ENCODE results near the gene IQGAP1.
"Not testable (repeated sequence)": the region's sequence is repeated elsewhere in the genome, so short reads cannot be mapped to it uniquely, and the experiment has no call there.

The IQGAP1 gene

DNA sequence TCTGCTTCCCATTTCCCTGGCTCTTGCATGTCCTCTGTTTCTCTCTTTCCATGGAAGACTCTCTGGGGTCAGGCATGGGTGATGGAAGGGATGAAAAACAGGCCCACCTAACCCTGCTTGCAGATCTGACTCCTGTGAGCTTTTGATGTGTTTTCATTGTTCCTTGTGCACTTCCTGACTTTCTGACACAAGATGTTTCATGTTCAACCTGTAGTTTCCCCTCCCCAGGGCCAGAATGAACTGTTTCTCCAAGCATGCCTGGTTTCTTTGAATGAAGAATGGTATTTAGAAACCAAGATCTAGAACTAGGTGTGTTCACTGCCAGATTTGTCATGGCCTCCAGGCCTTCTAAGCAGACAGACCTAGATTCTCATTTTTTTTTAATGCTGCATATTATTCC, 105.6 kb downstream of the IQGAP1 start:
- no peak for DNase-seq

DNA sequence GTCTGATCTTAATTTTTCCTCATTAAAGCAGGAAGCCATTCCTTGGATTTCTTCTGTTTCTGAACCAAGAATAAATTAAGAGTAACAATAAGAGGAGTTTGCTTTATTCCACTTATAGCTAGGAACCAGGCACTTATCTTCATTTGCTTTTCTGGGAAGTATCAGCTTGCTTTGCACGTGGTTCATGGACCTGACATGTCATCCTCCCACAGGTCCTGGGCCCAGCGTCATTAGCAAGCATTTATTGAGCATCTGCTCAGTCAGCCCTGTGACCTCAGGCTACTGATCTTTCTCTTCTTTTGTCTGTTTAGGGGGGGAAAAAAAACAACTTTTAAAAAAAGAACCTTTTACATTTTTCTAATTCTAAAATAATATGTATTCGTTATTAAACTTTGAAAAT, 107.0 kb downstream of the IQGAP1 start:
- no peak for DNase-seq

DNA sequence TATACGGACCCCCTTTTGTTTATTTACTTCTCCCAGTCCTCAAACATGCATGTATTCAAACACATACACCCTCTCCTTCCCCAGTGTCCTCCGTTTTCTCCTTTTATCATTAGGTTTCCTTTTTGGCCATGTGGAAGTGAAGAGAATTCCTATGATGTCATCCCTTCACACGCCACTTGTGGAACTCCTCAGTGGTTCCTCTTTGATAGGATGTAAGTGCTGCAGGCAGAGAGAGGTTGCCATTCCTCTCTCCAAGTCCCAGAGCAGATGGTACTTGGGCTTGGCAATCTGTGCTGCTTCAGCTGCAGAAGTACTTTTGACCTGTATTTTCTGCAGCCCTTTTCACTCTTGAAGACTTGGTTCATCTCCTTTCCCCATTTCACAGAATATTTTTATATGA, 108.7 kb downstream of the IQGAP1 start:
- no peak for DNase-seq

DNA sequence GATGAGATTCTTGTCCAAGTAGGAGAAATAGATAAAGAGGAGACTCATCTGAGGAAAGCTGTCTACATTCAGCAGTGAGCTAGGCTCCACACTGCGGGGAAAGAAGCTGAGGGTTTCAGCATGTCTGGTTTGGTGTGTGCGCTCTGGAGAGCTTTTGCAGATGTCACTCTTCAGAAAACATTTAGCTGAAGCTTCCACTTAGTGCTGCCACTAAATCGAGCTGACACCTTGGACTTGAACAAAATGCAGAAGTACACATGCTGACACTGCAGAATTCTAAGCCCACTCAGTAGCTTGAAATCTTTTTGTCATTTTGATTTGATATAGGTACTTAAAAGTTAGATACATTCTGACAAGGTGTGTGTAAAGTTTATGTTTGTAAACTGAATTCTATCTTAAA, 109.3 kb downstream of the IQGAP1 start:
- DNase-seq: no peak

DNA sequence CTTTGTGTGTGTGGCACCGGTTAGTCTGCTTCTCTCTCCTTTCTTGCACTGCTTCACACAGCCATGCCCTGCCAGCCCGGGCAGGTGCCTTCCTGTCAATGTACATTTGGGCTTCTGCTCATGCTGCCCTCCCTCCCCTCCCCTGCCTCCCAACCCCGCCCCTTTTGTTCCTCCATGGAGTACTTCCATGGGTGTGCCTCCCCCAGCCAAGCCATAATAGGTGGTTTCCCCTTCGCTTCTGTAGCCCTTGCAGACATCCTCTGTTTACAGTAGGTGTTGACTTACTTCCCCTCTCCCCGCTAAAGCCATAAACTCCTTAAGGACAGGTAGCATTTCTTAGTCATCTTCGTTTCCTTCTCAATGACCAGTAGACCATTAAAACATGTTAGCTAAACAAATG, 109.9 kb downstream of the IQGAP1 start:
- DNase-seq: no peak

DNA sequence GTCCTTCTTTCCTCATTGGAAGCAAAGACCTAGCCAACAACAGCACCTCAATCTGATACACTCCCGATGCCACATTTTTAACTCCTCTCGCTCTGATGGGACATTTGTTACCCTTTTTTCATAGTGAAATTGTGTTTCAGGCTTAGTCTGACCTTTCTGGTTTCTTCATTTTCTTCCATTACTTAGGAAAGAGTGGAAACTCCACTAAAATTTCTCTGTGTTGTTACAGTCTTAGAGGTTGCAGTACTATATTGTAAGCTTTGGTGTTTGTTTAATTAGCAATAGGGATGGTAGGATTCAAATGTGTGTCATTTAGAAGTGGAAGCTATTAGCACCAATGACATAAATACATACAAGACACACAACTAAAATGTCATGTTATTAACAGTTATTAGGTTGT, 112.1 kb downstream of the IQGAP1 start:
- DNase-seq: no peak

DNA sequence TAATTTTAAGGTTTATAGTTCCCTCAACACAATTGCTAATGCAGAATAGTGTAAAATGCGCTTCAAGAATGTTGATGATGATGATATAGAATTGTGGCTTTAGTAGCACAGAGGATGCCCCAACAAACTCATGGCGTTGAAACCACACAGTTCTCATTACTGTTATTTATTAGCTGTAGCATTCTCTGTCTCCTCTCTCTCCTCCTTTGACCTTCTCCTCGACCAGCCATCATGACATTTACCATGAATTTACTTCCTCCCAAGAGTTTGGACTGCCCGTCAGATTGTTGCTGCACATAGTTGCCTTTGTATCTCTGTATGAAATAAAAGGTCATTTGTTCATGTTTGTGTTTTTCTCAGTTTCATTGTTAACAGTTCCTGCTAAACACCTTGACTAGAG, 113.9 kb downstream of the IQGAP1 start:
- DNase-seq: no peak

DNA sequence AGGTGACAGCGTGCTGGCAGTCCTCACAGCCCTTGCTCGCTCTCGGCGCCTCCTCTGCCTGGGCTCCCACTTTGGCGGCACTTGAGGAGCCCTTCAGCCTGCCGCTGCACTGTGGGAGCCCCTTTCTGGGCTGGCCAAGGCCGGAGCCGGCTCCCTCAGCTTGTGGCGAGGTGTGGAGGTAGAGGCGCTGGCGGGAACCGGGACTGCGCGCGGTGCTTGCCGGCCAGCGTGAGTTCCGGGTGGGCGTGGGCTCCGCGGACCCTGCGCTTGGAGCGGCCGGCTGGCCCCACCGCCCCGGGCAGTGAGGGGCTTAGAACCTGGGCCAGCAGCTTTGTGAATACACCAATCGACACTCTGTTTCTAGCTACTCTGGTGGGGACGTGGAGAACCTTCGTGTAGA, 122.7 kb downstream of the IQGAP1 start:
- DNase-seq: not testable (repeated sequence)

DNA sequence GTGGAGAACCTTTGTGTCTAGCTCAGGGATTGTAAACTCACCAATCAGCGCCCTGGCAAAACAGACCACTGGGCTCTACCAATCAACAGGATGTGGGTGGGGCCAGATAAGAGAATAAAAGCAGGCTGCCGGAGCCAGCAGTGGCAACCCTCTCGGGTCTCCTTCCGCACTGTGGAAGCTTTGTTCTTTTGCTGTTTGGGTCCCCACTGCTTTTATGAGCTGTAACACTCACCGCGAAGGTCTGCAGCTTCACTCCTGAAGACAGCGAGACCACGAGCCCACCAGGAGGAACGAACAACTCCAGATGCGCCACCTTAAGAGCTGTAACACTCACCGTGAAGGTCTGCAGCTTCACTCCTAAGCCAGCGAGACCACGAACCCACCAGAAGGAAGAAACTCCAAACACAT, 123.2 kb downstream of the IQGAP1 start:
- peak; percentile 4 for DNase-seq

DNA sequence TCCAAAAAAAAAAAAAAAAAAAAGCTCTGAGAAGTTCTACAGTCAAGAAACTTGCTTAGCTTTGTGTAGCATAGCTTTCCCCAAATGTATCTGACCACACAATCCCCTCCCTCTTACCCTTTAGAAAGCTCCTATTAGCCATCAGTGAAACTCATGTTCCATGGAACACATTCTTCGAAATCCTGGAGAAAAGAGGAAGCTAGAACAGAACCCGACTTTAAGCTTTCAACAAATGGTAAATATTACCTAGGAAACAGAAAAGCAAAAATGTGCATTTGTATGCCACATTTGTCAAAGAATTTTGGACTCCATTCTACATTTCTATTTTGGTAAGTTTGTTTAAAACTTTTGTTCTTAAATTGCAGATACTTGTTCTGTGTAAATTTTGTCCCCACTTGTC, 124.2 kb downstream of the IQGAP1 start:
- no peak for DNase-seq

DNA sequence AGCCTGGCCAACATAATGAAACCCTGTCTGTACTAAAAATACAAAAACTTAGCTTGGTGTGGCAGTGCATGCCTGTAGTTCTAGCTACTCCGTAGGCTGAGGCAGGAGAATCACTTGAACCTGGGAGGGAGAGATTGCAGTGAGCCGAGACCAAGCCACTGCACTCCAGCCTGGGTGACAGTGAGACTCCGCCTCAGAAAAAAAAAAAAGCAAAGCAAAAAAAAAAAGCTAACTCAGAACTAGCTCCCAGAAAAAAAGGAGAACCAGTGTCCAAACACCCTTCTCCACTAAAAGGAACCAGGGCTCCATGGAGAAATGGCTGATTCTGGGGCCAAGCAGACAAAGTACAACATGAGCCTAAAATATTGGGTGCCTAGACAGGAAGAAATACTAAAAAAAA, 124.9 kb downstream of the IQGAP1 start:
- DNase-seq: no peak

DNA sequence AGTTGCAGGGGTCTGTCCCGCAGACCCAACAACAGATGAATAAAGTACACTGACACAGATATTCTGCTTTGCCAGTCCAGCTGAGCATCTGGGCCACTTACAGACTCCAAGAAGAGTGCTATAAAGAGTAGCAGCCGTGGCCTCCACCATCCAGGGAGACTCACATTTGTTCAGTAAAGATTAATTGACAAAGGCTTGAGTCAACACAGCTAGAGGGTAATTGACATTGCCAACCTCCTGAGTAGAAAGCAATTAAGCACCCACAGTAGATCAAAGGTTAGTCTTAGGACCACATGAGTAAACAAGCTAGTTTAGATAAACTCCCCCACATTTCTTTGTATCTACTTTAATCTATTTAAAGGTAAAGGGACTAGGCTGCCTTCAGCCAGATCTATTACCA, 125.4 kb downstream of the IQGAP1 start:
- no peak for DNase-seq

DNA sequence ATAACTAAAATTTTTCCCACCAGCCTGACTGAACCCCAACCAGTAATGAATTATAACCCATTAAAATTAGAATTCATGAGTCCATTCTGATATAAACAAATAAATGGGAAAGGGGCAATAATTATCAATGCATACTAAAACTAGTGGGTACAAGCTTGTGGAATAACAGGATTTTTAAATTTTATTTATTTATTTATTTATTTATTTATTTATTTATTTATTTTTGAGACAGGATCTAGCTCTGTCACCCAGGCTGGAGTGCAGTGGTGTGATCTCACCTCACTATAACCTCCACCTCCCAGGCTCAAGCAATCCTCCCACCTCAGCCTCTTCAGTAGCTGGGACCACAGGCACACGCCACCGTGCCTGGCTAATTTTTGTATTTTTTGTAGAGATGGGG, 125.9 kb downstream of the IQGAP1 start:
- not testable (repeated sequence) for DNase-seq

DNA sequence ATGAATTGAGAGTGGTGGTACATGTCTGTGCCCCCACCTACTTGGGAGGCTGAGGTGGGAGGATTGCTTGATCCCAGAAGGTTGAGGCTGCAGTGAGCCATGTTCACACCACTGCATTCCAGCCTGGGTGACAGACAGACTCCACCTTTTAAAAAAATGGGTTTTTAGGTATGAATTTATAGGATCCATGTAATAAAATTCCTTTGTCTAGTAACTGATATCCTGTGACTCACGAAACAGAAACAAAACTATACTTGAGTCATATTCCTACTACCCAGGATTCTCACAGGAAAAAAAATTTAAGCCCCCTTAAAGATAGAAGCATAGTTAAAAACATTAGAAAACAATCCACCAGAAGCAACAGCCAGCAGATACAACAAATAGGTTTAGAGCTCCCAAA, 131.6 kb downstream of the IQGAP1 start:
- DNase-seq: no peak

DNA sequence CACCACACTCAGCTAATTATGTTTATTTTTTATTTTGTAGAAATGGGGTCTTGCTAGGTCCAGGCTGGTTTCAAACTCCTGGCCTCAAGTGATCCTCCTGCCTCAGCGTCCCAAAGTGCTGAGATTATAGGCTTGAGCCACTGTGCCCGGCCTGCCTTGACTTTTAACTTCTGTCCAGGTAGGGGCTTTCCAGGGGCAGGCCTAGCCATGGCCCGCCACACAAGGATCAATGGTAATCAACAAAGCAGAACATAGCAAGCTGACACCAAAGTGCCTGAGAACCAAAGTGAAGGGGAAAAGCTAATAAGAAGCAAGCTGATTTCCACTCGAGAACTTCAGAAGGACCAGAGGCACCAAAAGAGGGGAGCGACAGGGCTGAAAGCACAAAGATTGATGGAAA, 132.3 kb downstream of the IQGAP1 start:
- no peak for DNase-seq

DNA sequence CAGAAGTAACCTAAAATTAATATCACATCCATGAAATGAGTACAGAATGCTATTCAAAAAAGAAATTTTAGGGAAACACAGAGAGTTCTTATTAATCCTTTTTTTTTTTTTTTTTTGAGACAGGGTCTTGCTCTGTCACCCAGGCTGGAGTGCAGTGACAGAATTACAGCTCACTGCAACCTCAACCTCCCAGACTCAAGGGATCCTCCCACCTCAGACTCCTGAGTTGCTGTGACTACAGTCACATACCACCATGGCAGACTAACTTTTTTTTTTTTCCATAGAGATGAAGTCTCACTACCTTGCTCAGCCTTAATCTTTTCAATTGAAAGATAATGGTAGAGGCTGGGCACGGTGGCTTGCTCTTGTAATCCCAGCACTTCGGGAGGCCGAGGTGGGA, 135.3 kb downstream of the IQGAP1 start:
- DNase-seq: no peak

DNA sequence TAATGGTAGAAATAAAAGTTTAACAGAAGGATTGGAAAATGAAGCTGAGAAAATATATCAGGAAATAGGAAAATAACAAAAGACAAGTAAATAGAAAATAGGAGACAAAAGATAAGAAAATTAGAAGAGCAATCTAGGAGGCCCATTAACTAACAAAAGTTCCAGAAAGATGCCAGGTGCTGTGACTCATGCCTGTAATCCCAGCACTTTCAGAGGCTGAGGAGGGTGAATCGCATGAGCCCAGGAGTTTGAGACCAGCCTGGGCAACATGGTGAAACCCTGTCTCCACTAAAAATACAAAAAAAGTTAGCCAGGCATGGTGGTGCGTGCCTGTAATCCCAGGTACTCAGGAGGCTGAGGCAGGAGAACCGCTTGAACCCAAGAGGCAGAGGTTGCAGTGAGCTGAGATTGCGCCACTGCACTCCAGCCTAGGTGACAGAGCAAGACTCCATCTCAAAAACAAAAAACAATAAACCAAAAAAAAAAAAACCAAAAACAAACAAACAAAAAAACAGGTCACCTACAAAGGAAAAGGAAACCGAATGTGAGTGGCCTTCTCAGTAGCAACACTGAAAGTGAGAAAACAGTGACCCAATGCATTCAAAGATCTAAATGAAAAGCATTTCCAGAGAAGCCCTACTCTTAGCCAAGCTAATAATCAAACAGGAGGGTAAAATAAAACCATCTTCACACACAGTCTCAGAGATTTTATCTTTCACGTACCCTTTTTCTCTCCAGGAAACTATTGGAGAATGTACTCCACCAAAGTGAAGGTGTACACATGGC, 136.2 kb downstream of the IQGAP1 start:
- DNase-seq: peak; percentile 11

DNA sequence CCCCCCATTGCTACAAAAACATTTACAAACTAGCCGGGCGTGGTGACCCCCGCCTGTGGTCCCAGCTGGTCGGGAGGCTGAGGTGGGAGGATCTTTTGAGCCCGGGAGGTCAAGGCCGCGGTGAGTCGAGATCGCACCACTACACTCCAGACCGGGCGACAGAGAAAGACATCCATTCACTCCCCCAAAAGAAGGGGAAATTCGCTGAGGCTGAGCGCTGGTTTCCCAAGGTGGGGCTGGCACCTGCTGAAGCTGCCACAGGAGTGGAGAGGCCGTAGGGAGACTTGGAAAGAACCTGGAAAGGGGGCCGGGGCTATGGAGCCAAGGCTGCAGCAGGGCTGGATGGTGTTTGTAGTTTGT, 140.9 kb downstream of the IQGAP1 start:
- DNase-seq: no peak

DNA sequence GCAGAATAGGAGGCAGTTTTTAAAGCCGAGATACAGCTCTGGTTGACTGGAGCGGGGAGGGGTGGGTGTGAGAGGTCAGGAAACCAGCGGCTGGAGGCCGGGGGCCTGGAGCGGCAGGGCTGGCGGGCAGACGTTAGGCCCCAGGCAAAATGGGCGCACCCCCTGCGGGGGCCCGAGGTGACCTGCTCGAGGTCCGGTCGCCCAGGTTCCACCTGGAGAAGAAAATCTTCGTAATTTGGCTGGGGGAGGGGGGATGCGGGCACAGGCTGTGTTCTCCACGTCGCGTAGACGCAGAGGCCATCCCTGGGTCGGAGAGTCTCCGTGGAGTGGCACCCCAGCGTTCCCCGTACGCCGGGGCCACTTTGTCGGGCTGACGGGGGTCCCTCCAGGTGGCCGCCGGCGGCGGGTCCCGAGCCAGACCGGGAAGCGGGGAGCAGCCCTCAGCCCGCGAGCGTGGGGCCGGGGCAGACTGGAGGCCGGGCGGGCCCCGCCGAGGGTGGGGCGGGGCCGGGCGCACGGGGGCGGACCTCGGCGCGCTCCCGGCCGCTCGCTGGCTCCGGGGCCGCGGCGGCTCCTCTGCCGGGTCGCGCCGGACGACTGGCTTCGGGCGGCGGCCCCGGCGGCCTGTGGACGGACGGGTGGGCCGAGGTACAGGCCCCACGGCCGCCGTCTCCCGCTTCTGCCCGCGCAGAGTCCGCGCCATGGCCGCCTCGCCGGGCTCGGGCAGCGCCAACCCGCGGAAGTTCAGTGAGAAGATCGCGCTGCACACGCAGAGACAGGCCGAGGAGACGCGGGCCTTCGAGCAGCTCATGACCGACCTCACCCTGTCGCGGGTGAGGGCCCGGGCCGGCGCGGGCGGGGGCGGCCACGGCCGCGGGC, 141.6 kb downstream of the IQGAP1 start, which contains the start of gene CRTC3:
Gene CRTC3 (plus strand): TSS at position 553 of the 879 bp plus-strand sequence. CDS start 149 bp downstream, at position 702.
- DNase-seq: peak; percentile 62

DNA sequence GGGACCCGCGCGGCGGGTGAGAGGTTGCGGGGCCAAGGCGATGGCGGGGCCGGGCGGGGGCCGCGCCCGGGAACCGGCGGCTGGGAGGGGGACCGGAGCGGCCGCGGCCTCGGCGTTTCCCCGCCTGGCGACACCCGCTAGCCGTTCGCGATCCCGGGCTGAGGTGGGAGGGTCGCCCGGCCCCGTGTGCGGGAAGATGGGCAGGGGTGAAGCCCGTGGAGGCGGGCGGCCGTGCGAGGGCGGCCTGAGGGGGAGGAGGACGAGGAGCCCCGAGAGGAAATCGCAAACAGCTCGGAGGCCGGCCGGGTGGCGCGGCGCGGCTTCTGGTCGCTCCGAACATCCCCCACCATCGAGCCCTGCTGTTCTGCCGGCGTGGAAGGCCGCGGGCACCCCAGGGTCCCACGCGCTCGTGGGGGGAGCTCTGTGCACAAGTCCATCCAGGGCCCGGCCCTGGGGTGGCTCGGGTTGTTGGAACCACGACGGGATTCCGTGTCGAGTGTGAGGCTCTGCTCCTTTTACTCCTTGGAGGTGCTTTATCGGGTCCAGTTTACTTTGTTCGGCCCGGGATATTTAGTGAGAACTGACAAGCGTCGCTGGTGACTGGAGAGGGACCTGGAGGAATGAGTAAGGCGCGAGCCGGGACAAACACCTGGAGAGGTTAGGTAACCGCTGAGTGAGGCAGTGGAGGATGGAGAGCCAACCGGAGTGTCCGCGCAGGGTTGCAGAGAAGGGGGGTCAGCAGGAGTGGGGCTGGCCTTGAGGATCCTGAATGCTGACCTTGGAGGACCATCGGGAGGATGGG, 142.4 kb downstream of the IQGAP1 start:
- peak; percentile 56 for DNase-seq

DNA sequence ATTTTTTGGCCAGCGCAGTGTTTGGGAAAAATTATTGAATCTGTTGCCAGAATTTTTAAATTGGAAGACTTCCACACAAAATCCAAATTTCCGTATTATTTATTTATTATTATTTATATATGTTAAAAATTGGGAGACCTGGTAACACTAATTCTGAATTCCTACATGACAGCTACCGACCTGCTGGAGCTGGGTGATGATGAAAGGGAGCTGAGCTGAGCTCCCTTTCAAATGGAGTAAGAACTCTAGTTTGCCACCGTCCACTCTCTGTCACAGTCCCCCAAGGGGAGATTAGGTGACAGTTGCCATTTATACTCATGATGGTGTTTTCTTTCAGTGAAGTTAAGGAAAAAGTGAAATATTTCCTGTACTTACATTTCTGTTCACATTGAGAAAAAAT, 143.1 kb downstream of the IQGAP1 start:
- no peak for DNase-seq

DNA sequence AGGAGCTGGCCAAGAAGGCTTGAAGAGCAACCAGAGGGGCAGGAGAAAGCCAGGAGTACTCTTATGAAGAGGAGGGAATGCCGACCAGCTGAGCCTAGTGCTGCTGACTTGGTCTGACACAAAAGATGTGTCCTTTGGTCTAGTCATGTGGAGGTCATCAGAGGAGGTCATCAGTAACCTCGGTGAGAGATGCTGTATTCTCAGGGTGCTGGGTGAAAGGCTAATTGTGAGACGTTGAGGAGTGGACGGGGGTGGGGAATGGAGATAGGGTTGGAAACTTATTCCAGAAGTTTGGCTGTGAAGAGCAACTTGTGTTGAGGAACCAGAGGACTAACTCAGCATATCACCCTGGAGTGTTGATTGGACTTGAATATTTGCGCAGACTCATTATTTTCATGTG, 147.2 kb downstream of the IQGAP1 start:
- DNase-seq: no peak

DNA sequence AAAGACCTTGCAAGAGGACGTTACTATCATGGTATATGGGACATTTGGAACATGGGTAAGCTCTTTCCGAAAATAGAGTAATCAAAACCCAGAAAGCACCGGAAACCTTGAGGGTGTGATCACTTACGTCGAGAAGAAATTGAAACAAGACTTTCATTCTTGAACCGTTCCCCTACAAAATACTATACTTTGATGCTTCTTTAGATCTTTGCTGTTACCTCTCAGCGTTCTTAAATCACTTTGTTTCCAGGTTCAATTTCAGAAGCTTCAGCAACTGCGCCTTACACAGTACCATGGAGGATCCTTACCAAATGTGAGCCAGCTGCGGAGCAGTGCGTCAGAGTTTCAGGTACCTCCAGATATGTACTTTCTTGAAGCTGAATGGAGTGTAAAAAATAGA, 151.7 kb downstream of the IQGAP1 start:
- peak; percentile 51 for DNase-seq

Data from activated CD4-positive, alpha-beta T cell treated with anti-CD3 and anti-CD28 coated beads, Interleukin-10, Interleukin-2, amounts not matched to agents 100 ng/mL and 50 ng/mL, durations not matched to agents 16 hours and 8 hours (primary cell).